Measurements from ENCODE around the gene CHD3.

The CHD3 gene

GRCh38 chr17:7850701-7851437 lies 37.7 kb upstream of the CHD3 start:
- TF ChIP-seq EZH2 (IDR thresholded peaks at IDR 0.05; ENCODE audit: borderline replicate concordance, low read length) (no peak), CTCF (IDR thresholded peaks at IDR 0.05; ENCODE audit: low read length) (no peak)
- H3K27me3 ChIP-seq (ENCODE audit: insufficient read depth, low read length), result no peaks in the 10 kb centered on the region
- no peaks in the 10 kb centered on the region for H3K79me2 ChIP-seq (ENCODE audit: insufficient read depth, low read length)
- H3K4me3 ChIP-seq (ENCODE audit: low read depth, low read length, poor library complexity, severe bottlenecking), result peak overlapping the region; percentile 66
- peaks cover 35% of the 10 kb centered on the region for H3K4me1 ChIP-seq (ENCODE audit: insufficient read depth, low read length, severe bottlenecking)
- H3K9ac ChIP-seq (ENCODE audit: low read length), result peak overlapping the region; percentile 70
- H2AFZ ChIP-seq (ENCODE audit: low read length), result no peak overlapping the region
- H3F3A ChIP-seq (ENCODE audit: insufficient read depth, low read length), result peaks cover 6% of the 10 kb centered on the region
- no peaks in the 10 kb centered on the region for H3K9me3 ChIP-seq (ENCODE audit: low read length)
- H3K4me2 ChIP-seq (ENCODE audit: low read length), result peak overlapping the region; percentile 90
- H3K27ac ChIP-seq (ENCODE audit: low read depth, low read length, poor library complexity, severe bottlenecking), result peak overlapping the region; percentile 80
- H4K20me1 ChIP-seq (ENCODE audit: insufficient read depth, low read length), result no peaks in the 10 kb centered on the region
- no peaks in the 10 kb centered on the region for H3K9me2 ChIP-seq (ENCODE audit: low read depth, low read length)
- H3K36me3 ChIP-seq (ENCODE audit: insufficient read depth, low read length), result peaks cover 68% of the 10 kb centered on the region

- TF ChIP-seq EZH2 (IDR thresholded peaks at IDR 0.05; ENCODE audit: borderline replicate concordance, low read length), result no peak
- peak; percentile 89 for TF ChIP-seq CTCF (IDR thresholded peaks at IDR 0.05; ENCODE audit: low read length)
- Histone ChIP-seq H3K79me2 (ENCODE audit: insufficient read depth, low read length) (no peaks in the 10 kb centered on the region), H3K9ac (ENCODE audit: low read length) (peak overlapping the region; percentile 70), H3K9me3 (ENCODE audit: low read length) (no peaks in the 10 kb centered on the region), H3K4me2 (ENCODE audit: low read length) (peak overlapping the region; percentile 90), H3K9me2 (ENCODE audit: low read depth, low read length) (no peaks in the 10 kb centered on the region), H2AFZ (ENCODE audit: low read length) (no peak overlapping the region), H3K36me3 (ENCODE audit: insufficient read depth, low read length) (peaks cover 64% of the 10 kb centered on the region), H3F3A (ENCODE audit: insufficient read depth, low read length) (peaks cover 6% of the 10 kb centered on the region), H3K4me3 (ENCODE audit: low read depth, low read length, poor library complexity, severe bottlenecking) (peak overlapping the region; percentile 66), H3K27me3 (ENCODE audit: insufficient read depth, low read length) (no peaks in the 10 kb centered on the region), H3K4me1 (ENCODE audit: insufficient read depth, low read length, severe bottlenecking) (peaks cover 43% of the 10 kb centered on the region), H4K20me1 (ENCODE audit: insufficient read depth, low read length) (no peaks in the 10 kb centered on the region), H3K27ac (ENCODE audit: low read depth, low read length, poor library complexity, severe bottlenecking) (peak overlapping the region; percentile 80)
These were observed 36.9 kb upstream of the CHD3 start for GRCh38 chr17:7851438-7852261.

- TF ChIP-seq CTCF (IDR thresholded peaks at IDR 0.05; ENCODE audit: low read length) (no peak), EZH2 (IDR thresholded peaks at IDR 0.05; ENCODE audit: borderline replicate concordance, low read length) (no peak)
- Histone ChIP-seq H4K20me1 (ENCODE audit: insufficient read depth, low read length) (no peaks in the 10 kb centered on the region), H3K27me3 (ENCODE audit: insufficient read depth, low read length) (no peaks in the 10 kb centered on the region), H3K9me2 (ENCODE audit: low read depth, low read length) (no peaks in the 10 kb centered on the region), H3K36me3 (ENCODE audit: insufficient read depth, low read length) (peaks cover 59% of the 10 kb centered on the region), H3K27ac (ENCODE audit: low read depth, low read length, poor library complexity, severe bottlenecking) (peak overlapping the region; percentile 47), H3K9me3 (ENCODE audit: low read length) (no peaks in the 10 kb centered on the region), H3K4me1 (ENCODE audit: insufficient read depth, low read length, severe bottlenecking) (peaks cover 43% of the 10 kb centered on the region), H3K4me2 (ENCODE audit: low read length) (peak overlapping the region; percentile 90; the same call in 1 of the 2 replicates), H3K79me2 (ENCODE audit: insufficient read depth, low read length) (no peaks in the 10 kb centered on the region), H3K9ac (ENCODE audit: low read length) (no peak overlapping the region; the same call in 1 of the 2 replicates), H2AFZ (ENCODE audit: low read length) (no peak overlapping the region), H3K4me3 (ENCODE audit: low read depth, low read length, poor library complexity, severe bottlenecking) (no peak overlapping the region), H3F3A (ENCODE audit: insufficient read depth, low read length) (peaks cover 6% of the 10 kb centered on the region)
These were observed 36.3 kb upstream of the CHD3 start for GRCh38 chr17:7852262-7852670.

Measured in OCI-LY1 (cell line).